Endothelial cell of umbilical vein (primary cell): ENCODE measurements around the gene MICAL3. TPM values are rescaled to one million over a fixed set of nuclear protein-coding genes. Genes with fewer than 3 reads are reported as not detected.

Source experiments
- BruUV-seq: library from RNA; stranded (reverse); fragments of 400-500 nt; replicated peaks from 2 replicates; lab custom pipeline; 2021; lab: Mats Ljungman, UMichigan
- CTCF ChIA-PET: fragments of 300-600, 350-600 bp; sonication (Branson Sonifier 250); formaldehyde crosslinking; loops from one replicate; lab custom pipeline; 2021; ENCODE audit warnings: antibody characterized with exemption, inconsistent platforms; lab: Charles Lee
- POLR2A ChIA-PET: fragments of 300-600, 350-600 bp; sonication (Branson Sonifier 250); formaldehyde crosslinking; loops from one replicate; lab custom pipeline; 2021; ENCODE audit warnings: antibody characterized with exemption, inconsistent platforms; lab: Charles Lee
- DNase-seq: peaks from one replicate; pipeline ENCODE4 v3.0.0-alpha.2; 2011; ENCODE audit warnings: low read depth, low spot score
- FAIRE-seq: peaks from 2 replicates; lab custom pipeline; 2011; peaks lifted over from hg19 to GRCh38; lab: Jason Lieb, UNC
- H2AFZ ChIP-seq: 2 replicates; pipeline ENCODE4 v1.6.0; 2012; ENCODE audit warnings: low read depth, low read length, control low read depth, inconsistent platforms
- H3K27ac ChIP-seq: 2 replicates; pipeline ENCODE4 v1.5.1; 2011; ENCODE audit warnings: low read depth, mild to moderate bottlenecking, control low read depth, low read length, moderate library complexity; ENCODE audit not compliant: insufficient read depth
- H3K27me3 ChIP-seq, 2 experiments: 2 replicates each; pipeline versions ENCODE4 v1.6.0 to v1.6.1; 2011; ENCODE audit warnings: low read length in 2 of 2, mixed read lengths in 1 of 2; ENCODE audit not compliant: control insufficient read depth in 2 of 2, insufficient read depth in 2 of 2
- H3K36me3 ChIP-seq, 2 experiments: 2 replicates in 1 of 2; 3 replicates in 1 of 2; pipeline ENCODE4 v1.5.1; 2011; ENCODE audit warnings: low read length in 2 of 2, mild to moderate bottlenecking in 1 of 2, moderate library complexity in 1 of 2; ENCODE audit not compliant: control insufficient read depth in 2 of 2, insufficient read depth in 2 of 2; ENCODE audit errors: extremely low read depth in 1 of 2
- H3K4me1 ChIP-seq: 3 replicates; pipeline ENCODE4 v1.5.1; 2011; ENCODE audit warnings: mild to moderate bottlenecking, low read length; ENCODE audit not compliant: control insufficient read depth, insufficient read depth; ENCODE audit errors: extremely low read depth
- H3K4me2 ChIP-seq: 2 replicates; pipeline ENCODE4 v1.6.1; 2011; ENCODE audit warnings: low read length, control low read depth, mixed read lengths; ENCODE audit not compliant: insufficient read depth
- H3K4me3 ChIP-seq, 3 experiments: fragments of 200-600 bp in 1 of 3; sonication (generic), shearing (Covaris generic) in 1 of 3; replicated peaks in 1 of 3; 2 replicates each; pipeline ENCODE4 v1.5.1; 2011 to 2016; ENCODE audit warnings: control low read depth in 3 of 3, low read length in 3 of 3, mild to moderate bottlenecking in 2 of 3, inconsistent platforms in 1 of 3, low read depth in 1 of 3, moderate library complexity in 1 of 3; ENCODE audit not compliant: insufficient read depth in 1 of 3
- H3K79me2 ChIP-seq: 2 replicates; pipeline ENCODE4 v1.6.0; 2012; ENCODE audit warnings: low read length, inconsistent platforms; ENCODE audit not compliant: control insufficient read depth, insufficient read depth
- H3K9ac ChIP-seq: replicated peaks from 2 replicates; pipeline ENCODE3; 2011; ENCODE audit warnings: low read length, control low read depth; ENCODE audit not compliant: insufficient read depth; ENCODE audit errors: extremely low read depth
- H3K9me1 ChIP-seq: replicated peaks from 3 replicates; pipeline ENCODE4 v1.6.0; 2011; ENCODE audit warnings: mild to moderate bottlenecking, low read length; ENCODE audit not compliant: control insufficient read depth, insufficient read depth; ENCODE audit errors: extremely low read depth
- H3K9me3 ChIP-seq: replicated peaks from 2 replicates; pipeline ENCODE4 v1.5.1; 2012; ENCODE audit warnings: low read length, inconsistent platforms; ENCODE audit not compliant: control insufficient read depth, insufficient read depth
- H4K20me1 ChIP-seq: replicated peaks from 2 replicates; pipeline ENCODE3; 2011; ENCODE audit warnings: mild to moderate bottlenecking, low read length; ENCODE audit not compliant: control insufficient read depth, insufficient read depth; ENCODE audit errors: extremely low read depth
- CTCF ChIP-seq, 2 donors: IDR thresholded peaks; 1 replicate in 1 of 2; 2 replicates in 1 of 2; pipeline ENCODE4 v1.5.1; 2011; ENCODE audit warnings: low read length in 2 of 2, mild to moderate bottlenecking in 2 of 2, moderate library complexity in 2 of 2, control low read depth in 1 of 2, inconsistent platforms in 1 of 2, low read depth in 1 of 2; ENCODE audit not compliant: insufficient read depth in 1 of 2; ENCODE audit errors: extremely low read depth in 1 of 2
- EZH2 ChIP-seq: IDR thresholded peaks from 2 replicates; pipeline ENCODE4 v1.6.1; 2012; ENCODE audit warnings: borderline replicate concordance, low read depth, mild to moderate bottlenecking, moderate library complexity, low read length, inconsistent platforms; ENCODE audit not compliant: severe bottlenecking
- FOS ChIP-seq: IDR thresholded peaks from 2 replicates; pipeline ENCODE4 v1.6.1; 2011; ENCODE audit warnings: mild to moderate bottlenecking, low read length, moderate library complexity, borderline replicate concordance; ENCODE audit not compliant: insufficient read depth
- GATA2 ChIP-seq: IDR thresholded peaks from 2 replicates; pipeline ENCODE4 v1.7.0; 2011; ENCODE audit warnings: low read depth, mild to moderate bottlenecking, moderate library complexity, mixed read lengths, low read length; ENCODE audit not compliant: insufficient read length, insufficient read depth
- JUN ChIP-seq: IDR thresholded peaks from 2 replicates; pipeline ENCODE4 v1.6.1; 2011; ENCODE audit warnings: borderline replicate concordance, low read depth; ENCODE audit not compliant: insufficient read length, insufficient read depth
- MAX ChIP-seq: IDR thresholded peaks from 2 replicates; pipeline ENCODE4 v1.6.1; 2011; ENCODE audit not compliant: insufficient read depth, insufficient read length
- MYC ChIP-seq: IDR thresholded peaks from one replicate; pipeline ENCODE4 v1.6.1; 2011; ENCODE audit warnings: mild to moderate bottlenecking, low read depth, low read length
- POLR2A ChIP-seq: IDR thresholded peaks from 2 replicates; pipeline ENCODE4 v1.6.1; 2012; ENCODE audit warnings: low read depth, mild to moderate bottlenecking, control low read depth, low read length
- POLR2AphosphoS5 ChIP-seq: IDR thresholded peaks from 2 replicates; pipeline ENCODE4 v1.6.1; 2012; ENCODE audit warnings: low read depth, mild to moderate bottlenecking, control low read depth, low read length, moderate library complexity; ENCODE audit not compliant: insufficient read depth
- dilution Hi-C: fragments of 300-500 bp; cut with MboI; formaldehyde crosslinking; loops from one replicate; pipeline ENCODE4 v1.15.0; 2019; ENCODE audit warnings: low sequenced_read_pairs; ENCODE audit not compliant: extremely low pct_ligation_motif_present
- intact Hi-C: fragments of 100-400 bp; cut with micrococcal nuclease; formaldehyde crosslinking; loops from one replicate; pipeline ENCODE4 v1.10.0; 2022
- polyA plus RNA-seq, 4 experiments: library from polyadenylated mRNA; depleted of rRNA in 3 of 4; stranded (reverse) in 3 of 4; unstranded in 1 of 4; fragments of >200 nt; gene quantifications; 2 replicates each; pipeline versions ENCODE4 v1.2.1 to v1.2.3, GENCODE V29; 2011 to 2012; ENCODE audit warnings: missing spikeins in 1 of 4
- total RNA-seq: library from RNA; stranded (reverse); gene quantifications from 2 replicates; pipeline ENCODE4 v1.2.3, GENCODE V29; 2021

The MICAL3 gene
- total and polyA plus RNA-seq, 2 donors (not counting 3 experiments of a cell fraction or from before 2014, with no cell fraction given), result 14.5 to 63.7 TPM

- BruUV-seq, result no TSS peak
- H3K27ac ChIP-seq, result no peak overlapping the region
- no peak overlapping the region for H2AFZ ChIP-seq
- no peaks in the 10 kb centered on the region for H3K36me3 ChIP-seq
- H3K9me1 ChIP-seq, result no peaks in the 10 kb centered on the region
- no peak overlapping the region for H3K4me2 ChIP-seq
- dilution Hi-C loops (no loop called here), intact Hi-C loops (no loop called here)
- no peaks in the 10 kb centered on the region for H3K9me3 ChIP-seq
- TF ChIP-seq JUN (no peak), CTCF (IDR thresholded peaks at IDR 0.05; ENCODE audit: extremely low read depth in 1 of 2, insufficient read depth in 1 of 2, low read depth in 1 of 2, low read length in 2 of 2) (no peak), GATA2 (no peak), FOS (no peak), POLR2AphosphoS5 (no peak), MAX (no peak), MYC (no peak), POLR2A (no peak), EZH2 (no peak)
- FAIRE-seq (no peak), DNase-seq (no peak)
- POLR2A ChIA-PET, result interaction anchor here (0.7 kb wide), 1 partner anchor 30 kb away, joined by 4 read pairs; no protein-coding TSS in a partner anchor
- no peaks in the 10 kb centered on the region for H4K20me1 ChIP-seq
- H3K79me2 ChIP-seq, result peaks cover 66% of the 10 kb centered on the region
- CTCF ChIA-PET, result no interaction called here
- no peak overlapping the region for H3K9ac ChIP-seq
- H3K4me1 ChIP-seq, result peaks cover 17% of the 10 kb centered on the region
- no peaks in the 10 kb centered on the region for H3K27me3 ChIP-seq
- H3K4me3 ChIP-seq, result no peak overlapping the region
Observed at GRCh38 chr22:17953147-17953546, 71.2 kb downstream of the MICAL3 start.
